Measurements from ENCODE around the gene TMEM18.

TMEM18 gene

GRCh38 chr2:624551-625347 lies 52.5 kb downstream of the TMEM18 start:
- no peak for DNase-seq (ENCODE audit: low spot score)

DNA sequence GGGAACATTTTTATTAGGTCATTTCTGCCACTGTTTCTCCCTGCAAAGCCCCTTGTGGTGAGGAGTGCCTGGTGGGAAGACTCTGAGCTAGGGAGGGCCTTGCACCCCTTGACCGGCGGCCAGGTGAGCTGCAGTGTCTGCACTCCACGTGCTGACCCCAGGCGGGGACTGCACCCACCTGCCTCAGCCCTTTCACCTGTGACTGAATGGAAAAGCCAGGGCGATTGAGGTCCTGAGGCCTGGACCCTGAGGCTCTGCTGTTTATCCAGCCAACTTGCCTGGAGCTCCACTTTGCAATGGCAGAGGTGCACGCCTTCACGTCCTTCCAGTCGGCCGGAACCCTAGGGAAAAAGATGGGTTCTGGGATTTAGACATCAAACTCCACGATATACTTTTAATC lies 53.1 kb downstream of the TMEM18 start:
- TF ChIP-seq CTCF (IDR thresholded peaks at IDR 0.05; ENCODE audit: borderline replicate concordance, control extremely low read depth, extremely low read depth, insufficient read depth, missing control alignments), result no peak
- DNase-seq (ENCODE audit: low spot score), result no peak
- in situ Hi-C loops (cut with MboI; ENCODE audit: low sequenced_read_pairs, unreplicated experiment), result no loop called here

More at GRCh38 chr2:624551-625347, 52.5 kb downstream of the TMEM18 start:
- no peak for TF ChIP-seq CTCF (IDR thresholded peaks at IDR 0.05; ENCODE audit: borderline replicate concordance, control extremely low read depth, extremely low read depth, insufficient read depth, missing control alignments)
- in situ Hi-C loops (cut with MboI; ENCODE audit: low sequenced_read_pairs, unreplicated experiment), result no loop called here

DNA sequence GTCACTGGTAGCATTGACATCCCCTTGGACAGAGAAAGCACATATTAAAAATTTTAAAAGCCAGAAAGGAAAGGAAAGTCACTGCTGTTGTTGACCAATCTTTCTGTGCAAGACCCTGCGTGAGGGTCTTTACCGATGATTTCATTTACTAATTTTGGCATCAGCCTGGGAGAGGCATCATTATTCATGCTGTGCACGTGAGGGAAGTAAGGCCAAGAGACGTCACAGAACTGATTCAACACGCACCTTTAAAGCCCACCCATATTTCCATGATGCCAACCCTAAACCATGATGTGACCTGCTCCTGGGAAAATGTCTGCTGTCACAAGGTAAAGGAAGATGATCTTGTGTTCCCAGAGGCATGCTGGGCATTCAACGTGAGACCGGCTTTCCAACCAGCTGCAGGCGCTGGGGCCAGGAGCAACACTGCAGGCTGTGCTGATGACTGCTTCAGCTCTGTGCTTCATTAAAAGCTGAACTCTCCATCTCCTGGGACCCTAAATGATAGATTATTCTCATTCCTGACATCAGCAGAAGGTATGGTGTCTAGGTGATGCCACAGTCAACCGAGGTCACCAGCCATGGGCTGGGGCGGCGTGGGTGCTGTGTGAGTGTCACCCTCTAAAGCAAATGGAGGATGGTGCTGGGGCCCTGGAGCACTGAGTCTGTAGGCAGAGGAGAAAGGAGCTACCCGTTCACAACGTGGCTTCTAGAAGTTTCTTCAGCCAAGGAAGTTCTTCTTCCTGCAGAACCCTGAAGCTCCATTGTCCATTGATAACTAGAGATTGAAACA lies 53.9 kb downstream of the TMEM18 start:
- TF ChIP-seq CTCF (IDR thresholded peaks at IDR 0.05; ENCODE audit: borderline replicate concordance, control extremely low read depth, extremely low read depth, insufficient read depth, missing control alignments), result no peak
- no peak for DNase-seq (ENCODE audit: low spot score)
- in situ Hi-C loops (cut with MboI; ENCODE audit: low sequenced_read_pairs, unreplicated experiment), result no loop called here

GRCh38 chr2:622357-622756 lies 54.8 kb downstream of the TMEM18 start:
- TF ChIP-seq CTCF (IDR thresholded peaks at IDR 0.05; ENCODE audit: borderline replicate concordance, control extremely low read depth, extremely low read depth, insufficient read depth, missing control alignments), result no peak
- in situ Hi-C loops (cut with MboI; ENCODE audit: low sequenced_read_pairs, unreplicated experiment), result no loop called here
- no peak for DNase-seq (ENCODE audit: low spot score)

- TF ChIP-seq CTCF (IDR thresholded peaks at IDR 0.05; ENCODE audit: borderline replicate concordance, control extremely low read depth, extremely low read depth, insufficient read depth, missing control alignments), result no peak
- in situ Hi-C loops (cut with MboI; ENCODE audit: low sequenced_read_pairs, unreplicated experiment), result no loop called here
- DNase-seq (ENCODE audit: low spot score), result no peak
These were observed 55.7 kb downstream of the TMEM18 start for GRCh38 chr2:621303-622099.
